GM21529 (cell line): ENCODE measurements around the gene NCBP1.

Experiments
- ATAC-seq: cut with Tn5 transposase; IDR thresholded peaks from one replicate; pipeline ENCODE4 v1.9.1; 2021; ENCODE audit not compliant: unreplicated experiment

The NCBP1 gene

DNA sequence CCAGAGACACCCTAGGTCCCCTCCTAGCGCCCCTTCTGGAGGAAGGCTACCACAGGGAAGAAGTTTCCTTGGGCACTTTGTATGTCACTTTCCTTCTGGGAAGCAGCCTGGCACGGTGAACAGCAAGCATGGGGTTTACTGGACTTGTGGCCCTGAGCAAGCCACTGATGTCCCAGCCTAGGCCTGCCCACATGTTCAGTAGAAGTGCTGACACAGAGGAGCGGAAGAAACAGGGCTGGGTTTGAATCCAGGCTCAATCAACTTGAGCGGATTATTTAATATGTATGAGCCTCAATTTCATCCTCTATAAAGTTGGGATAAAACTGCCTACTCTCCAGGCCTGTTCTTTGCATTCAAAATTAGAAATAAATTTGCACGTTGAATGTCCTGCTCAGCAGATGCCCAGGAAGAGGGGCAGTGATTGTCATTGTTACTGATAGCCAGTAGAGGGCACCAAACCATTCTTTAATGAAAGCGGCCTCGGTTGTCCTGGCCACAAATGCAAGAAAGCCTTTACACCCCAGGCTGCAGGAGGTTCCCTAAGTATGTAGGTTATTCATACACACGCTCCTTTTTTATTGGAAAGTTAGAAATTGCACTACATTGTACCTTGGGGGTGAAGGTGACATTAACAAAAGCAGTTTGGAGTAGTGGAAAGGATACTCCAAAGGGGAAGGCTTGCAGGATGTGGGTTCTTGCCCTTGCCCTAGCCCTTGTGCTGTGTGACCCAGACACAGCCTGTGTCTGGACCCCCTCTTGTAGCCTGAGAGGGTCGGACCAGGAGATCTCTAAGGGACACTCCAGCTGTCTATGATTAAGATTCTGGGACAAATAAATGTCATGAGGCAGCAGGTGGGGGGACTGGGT lies 77.0 kb downstream of the NCBP1 start:
- ATAC-seq: peak; percentile 83

DNA sequence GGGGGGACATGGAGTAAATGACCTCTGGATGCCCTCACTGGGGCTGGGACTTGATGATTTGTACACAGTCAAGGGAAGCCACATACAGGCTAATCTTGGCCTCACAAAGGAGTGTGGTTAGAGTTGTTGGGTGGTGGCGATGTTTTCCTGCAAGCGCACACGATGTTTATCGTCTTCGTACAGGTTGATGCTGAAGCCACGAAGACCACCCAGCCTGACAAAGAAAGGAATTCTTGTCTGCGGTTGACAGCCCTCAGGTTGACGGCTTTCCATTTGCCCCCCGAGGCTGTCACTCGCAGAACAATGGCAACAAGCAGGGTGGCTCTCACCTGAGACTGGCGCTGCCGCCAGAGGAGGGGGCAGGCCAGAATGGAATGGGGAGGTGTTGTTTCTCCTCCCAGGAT lies 77.6 kb downstream of the NCBP1 start:
- ATAC-seq: no peak

DNA sequence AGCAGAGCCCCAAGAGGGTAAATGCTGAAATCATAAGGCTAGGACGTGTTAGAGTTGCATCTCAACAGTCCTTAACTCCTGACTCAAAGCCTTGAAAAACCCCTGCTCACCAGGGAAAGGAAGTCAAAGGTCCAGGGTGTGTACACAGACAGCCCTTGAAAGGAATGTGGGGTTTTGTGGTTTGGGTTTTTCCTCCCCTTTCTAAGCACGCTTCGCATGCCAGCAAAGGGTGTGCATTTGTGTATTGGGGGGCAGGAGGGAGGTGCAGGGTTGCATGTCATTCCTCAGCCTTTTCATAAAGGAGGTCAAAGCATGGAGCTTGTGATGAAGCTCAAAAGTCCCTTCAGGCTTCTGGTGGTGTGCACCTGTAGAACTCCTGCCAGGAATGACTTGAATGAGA lies 80.8 kb downstream of the NCBP1 start:
- ATAC-seq: no peak

DNA sequence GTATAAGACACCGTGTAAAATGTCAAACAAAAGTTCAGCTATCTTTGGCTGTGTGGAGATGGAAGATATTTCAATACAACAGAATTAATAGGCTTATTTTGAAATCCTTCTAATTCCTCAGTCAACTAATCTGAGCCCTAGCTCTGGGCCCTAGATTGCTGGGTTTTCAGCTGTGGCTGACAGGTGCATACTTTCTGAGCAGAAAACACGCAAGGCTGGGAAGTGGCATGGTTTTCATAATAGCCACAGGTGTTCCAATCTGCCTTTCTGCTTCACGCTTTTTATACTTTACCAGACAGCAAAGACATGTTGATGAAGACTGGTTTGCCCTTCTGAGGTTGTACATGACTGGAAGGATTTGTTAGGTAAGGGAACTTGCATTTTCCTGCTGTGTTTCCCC lies 84.2 kb downstream of the NCBP1 start:
- no peak for ATAC-seq

DNA sequence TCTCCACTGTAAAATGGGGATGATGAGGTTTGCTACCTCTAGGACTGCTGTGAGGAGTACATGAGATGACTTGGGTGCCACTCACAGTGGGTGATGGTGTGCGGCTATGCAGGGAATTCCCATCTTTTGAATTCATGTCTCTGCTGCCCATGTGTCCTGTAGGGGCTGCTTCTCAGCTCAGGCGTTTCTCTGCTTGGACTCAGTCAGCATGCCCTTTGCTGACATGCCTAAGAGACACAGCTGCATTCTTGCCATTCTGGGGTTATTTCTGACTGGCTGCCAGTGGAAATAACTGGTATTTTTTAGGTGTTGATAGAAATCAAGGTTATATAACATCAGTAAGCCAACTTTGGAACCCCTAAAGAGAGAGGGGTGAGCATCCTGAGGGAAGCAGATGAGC lies 87.8 kb downstream of the NCBP1 start:
- ATAC-seq: no peak

DNA sequence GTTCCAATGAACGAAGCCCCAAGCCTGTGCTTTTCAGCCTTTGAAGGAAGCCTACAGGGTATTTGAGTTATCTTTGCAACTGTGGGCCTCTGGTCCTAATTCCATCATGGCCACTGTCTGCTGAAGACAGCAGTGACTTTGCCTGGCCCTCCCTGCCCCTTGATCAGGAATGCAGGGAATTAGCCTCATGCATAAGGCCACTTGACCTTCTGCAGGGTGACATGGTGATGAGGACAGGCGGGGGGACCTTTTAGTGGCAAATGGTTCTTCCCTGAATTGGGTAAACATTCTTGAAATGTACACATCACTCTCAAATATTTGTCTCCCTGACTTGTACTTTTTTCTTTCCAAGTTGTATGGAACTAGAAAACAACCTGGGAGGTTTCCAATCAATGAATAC lies 88.7 kb downstream of the NCBP1 start:
- no peak for ATAC-seq
